HepG2 (cell line): ENCODE data around the gene SLC11A1. TPM values are rescaled to one million over a fixed set of nuclear protein-coding genes. Genes with fewer than 3 reads are reported as not detected.

Source experiments
- ATAD3A ChIP-seq: sonication (generic); formaldehyde crosslinking; IDR thresholded peaks from 2 replicates; pipeline ENCODE4 v1.4.0; 2020; ENCODE audit warnings: missing genetic modification reagents
- BCLAF1 ChIP-seq: fragments of 450-650 bp; IDR thresholded peaks from 2 replicates; pipeline ENCODE4 v1.6.1; 2017; ENCODE audit warnings: mild to moderate bottlenecking
- CREB3 ChIP-seq: sonication (generic); formaldehyde crosslinking; IDR thresholded peaks from 2 replicates; pipeline ENCODE4 v1.5.0; 2020; ENCODE audit warnings: missing genetic modification reagents
- DBP ChIP-seq: sonication (generic); formaldehyde crosslinking; IDR thresholded peaks from 2 replicates; pipeline ENCODE4 v1.4.0; 2020; ENCODE audit warnings: missing genetic modification reagents; ENCODE audit errors: not compliant biosample characterization
- JUND ChIP-seq: sonication (generic); formaldehyde crosslinking; IDR thresholded peaks from 2 replicates; pipeline ENCODE4 v1.8.0; 2022; ENCODE audit warnings: mild to moderate bottlenecking, missing genetic modification reagents
- MAF1 ChIP-seq: sonication (generic); formaldehyde crosslinking; IDR thresholded peaks from 2 replicates; pipeline ENCODE4 v1.5.0; 2020; ENCODE audit warnings: missing genetic modification reagents, borderline replicate concordance
- NCOA2 ChIP-seq: sonication (generic); formaldehyde crosslinking; IDR thresholded peaks from 2 replicates; pipeline ENCODE4 v1.8.0; 2022; ENCODE audit warnings: inconsistent platforms
- NFKBIZ ChIP-seq: IDR thresholded peaks from 2 replicates; pipeline ENCODE4 v1.6.1; 2018; ENCODE audit warnings: missing genetic modification reagents, missing compliant biosample characterization
- RFX3 ChIP-seq: IDR thresholded peaks from 2 replicates; pipeline ENCODE4 v1.6.1; 2016; ENCODE audit warnings: missing biosample characterization, missing genetic modification reagents
- TBX3 ChIP-seq: fragments of 450-650 bp; IDR thresholded peaks from 2 replicates; pipeline ENCODE4 v1.6.1; 2017; ENCODE audit warnings: antibody characterized with exemption, mild to moderate bottlenecking, inconsistent platforms, borderline replicate concordance
- U2AF2 ChIP-seq: fragments of 200-400 bp; formaldehyde crosslinking; IDR thresholded peaks from 2 replicates; pipeline ENCODE4 v1.6.1; 2017; ENCODE audit warnings: low read depth, mild to moderate bottlenecking, low read length
- ZBTB39 ChIP-seq: sonication (generic); formaldehyde crosslinking; IDR thresholded peaks from 2 replicates; pipeline ENCODE4 v1.5.0; 2020; ENCODE audit warnings: missing genetic modification reagents
- ZBTB7A ChIP-seq: sonication (generic); formaldehyde crosslinking; IDR thresholded peaks from 2 replicates; pipeline ENCODE4 v1.8.0; 2022; ENCODE audit warnings: mild to moderate bottlenecking, missing genetic modification reagents
- ZFP90 ChIP-seq: sonication (generic); formaldehyde crosslinking; IDR thresholded peaks from 2 replicates; pipeline ENCODE4 v1.8.0; 2022; ENCODE audit warnings: missing genetic modification reagents, mild to moderate bottlenecking, inconsistent platforms, borderline replicate concordance
- ZNF484 ChIP-seq: sonication (generic); formaldehyde crosslinking; IDR thresholded peaks from 2 replicates; pipeline ENCODE4 v1.5.1; 2020; ENCODE audit warnings: mild to moderate bottlenecking, low read depth, missing genetic modification reagents, borderline replicate concordance
- ZNF543 ChIP-seq: sonication (generic); formaldehyde crosslinking; IDR thresholded peaks from 2 replicates; pipeline ENCODE4 v1.4.0; 2020; ENCODE audit warnings: mild to moderate bottlenecking, missing genetic modification reagents
- ZNF609 ChIP-seq: sonication (generic); formaldehyde crosslinking; IDR thresholded peaks from 2 replicates; pipeline ENCODE4 v1.4.0; 2020; ENCODE audit warnings: mild to moderate bottlenecking, missing genetic modification reagents, borderline replicate concordance
- ZNF777 ChIP-seq: sonication (generic); formaldehyde crosslinking; IDR thresholded peaks from 2 replicates; pipeline ENCODE4 v1.4.0; 2020; ENCODE audit warnings: missing genetic modification reagents
- polyA plus RNA-seq, 8 experiments: library from polyadenylated mRNA; depleted of rRNA in 3 of 8; stranded (reverse) in 7 of 8; unstranded in 1 of 8; fragments of >200 nt; fragmentation: Illumina TruSeq in 4 of 8; extraction: Trizol in 4 of 8; gene quantifications; 2 replicates each; pipeline versions ENCODE4 v1.2.1 to v1.2.3, GENCODE V29; 2011 to 2016; ENCODE audit warnings: low read depth in 4 of 8, missing spikeins in 1 of 8, mixed read lengths in 1 of 8; ENCODE audit not compliant: insufficient read depth in 1 of 8
- total RNA-seq, 5 experiments: library from RNA; depleted of rRNA; stranded (reverse); fragments of >200 nt; fragmentation: Illumina TruSeq; extraction: Trizol; gene quantifications; 2 replicates each; pipeline ENCODE4 v1.2.3, GENCODE V29; 2016; ENCODE audit warnings: low read depth in 1 of 5

Gene SLC11A1
- total and polyA plus RNA-seq, 2 of the 13 experiments (the other 11 are each of a cell fraction or from before 2014, with no cell fraction given) = 0.33 to 2.3 TPM

GRCh38 chr2:218389333-218390150 lies 7.5 kb downstream of the SLC11A1 start (continued):
- no peak for TF ChIP-seq ZNF484 (CRISPR knock-in tag)
- no peak for TF ChIP-seq ZNF777 (CRISPR knock-in tag)
- TF ChIP-seq BCLAF1 = no peak
- TF ChIP-seq ZBTB7A (CRISPR knock-in tag) = no peak
- no peak for TF ChIP-seq JUND
- TF ChIP-seq DBP = no peak
- 0 out of 2 replicates have a peak, but pooled peaks have one; percentile 22 for TF ChIP-seq NCOA2 (CRISPR knock-in tag)
- TF ChIP-seq CREB3 (CRISPR knock-in tag) = no peak
- no peak for TF ChIP-seq RFX3 (CRISPR knock-in tag)
- TF ChIP-seq U2AF2 = no peak
- no peak for TF ChIP-seq MAF1 (CRISPR knock-in tag)
- TF ChIP-seq NFKBIZ (CRISPR knock-in tag) = no peak
- no peak for TF ChIP-seq ZFP90
- no peak for TF ChIP-seq ATAD3A (CRISPR knock-in tag)
- peak; percentile 23; the same call in 1 of the 2 replicates for TF ChIP-seq TBX3
- no peak for TF ChIP-seq ZNF543 (CRISPR knock-in tag)
- TF ChIP-seq ZNF609 (CRISPR knock-in tag) = no peak
- no peak for TF ChIP-seq ZBTB39 (CRISPR knock-in tag)
